GM11168 (cell line): ENCODE results near the gene JMJD4.

Experiments
- in situ Hi-C: fragments of 300-500 bp; cut with MboI; formaldehyde crosslinking; loops from one replicate; pipeline ENCODE4 v1.12.0; 2022; ENCODE audit warnings: low sequenced_read_pairs; ENCODE audit not compliant: unreplicated experiment

JMJD4 gene

DNA sequence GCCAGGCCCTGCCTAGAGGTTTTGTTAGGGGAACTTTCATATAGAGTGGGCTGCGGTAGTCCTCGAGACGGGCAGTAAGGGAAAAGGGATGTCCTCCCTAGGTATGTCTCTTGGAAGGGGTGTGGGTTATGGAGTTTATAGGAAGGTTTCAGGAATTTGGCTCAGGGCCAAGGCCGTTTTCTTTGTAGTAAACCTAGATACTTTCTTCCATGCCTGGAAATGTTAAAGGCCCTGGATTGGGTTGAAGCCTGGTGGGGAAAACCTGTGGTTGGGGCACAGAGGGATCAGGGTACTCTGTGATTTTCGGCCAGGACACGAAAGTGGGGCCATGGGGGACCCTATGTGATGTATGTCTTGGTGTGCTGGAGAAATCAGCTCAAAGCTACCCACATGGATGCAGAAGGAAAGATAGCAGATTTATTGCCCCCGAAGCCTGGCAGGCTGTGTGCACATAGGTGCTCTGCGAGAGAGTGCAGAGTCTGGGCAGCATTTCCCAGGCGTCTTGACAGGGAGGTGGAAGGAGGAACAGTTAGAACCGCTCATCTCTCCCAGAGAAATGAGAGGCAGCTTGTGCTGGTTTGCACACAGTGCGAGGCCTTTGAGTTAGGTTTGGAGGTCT lies 1.8 kb upstream of the JMJD4 start:
- in situ Hi-C loops: no loop called here

DNA sequence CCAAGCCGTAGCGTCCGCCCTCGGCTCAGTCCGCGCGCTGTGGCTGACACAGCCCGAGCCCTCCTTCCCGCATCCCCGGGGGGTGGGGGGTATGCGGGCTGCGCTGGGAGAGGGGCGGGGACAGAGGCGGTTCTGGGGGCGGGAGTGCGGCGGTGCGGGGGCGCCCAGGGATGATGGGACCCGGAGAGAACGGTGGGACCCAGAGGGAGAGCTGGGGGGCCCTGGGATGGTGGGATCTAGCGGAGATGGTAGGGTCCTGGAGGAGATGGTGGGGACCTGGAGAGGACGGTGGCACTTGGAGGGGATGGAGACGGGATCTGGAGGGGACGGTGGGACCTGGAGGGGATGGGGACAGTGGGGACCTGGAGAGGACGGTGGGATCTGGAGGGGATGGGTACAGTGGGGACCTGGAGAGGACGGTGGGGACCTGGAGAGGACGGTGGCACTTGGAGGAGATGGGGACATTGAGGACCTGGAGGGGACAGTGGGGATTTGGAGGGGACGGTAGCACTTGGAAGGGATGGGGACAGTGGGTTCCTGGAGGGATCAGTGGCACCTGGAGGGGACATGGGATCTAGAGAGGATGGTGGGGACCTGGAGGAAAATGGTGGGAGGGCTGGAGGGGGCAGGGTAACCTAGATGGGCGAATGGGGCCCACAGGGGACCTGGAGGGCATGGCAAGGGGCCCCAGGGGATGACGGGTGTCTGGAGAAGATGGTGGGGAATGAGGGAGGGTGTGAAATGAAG lies 610 bp upstream of the JMJD4 start:
- in situ Hi-C loops: no loop called here

DNA sequence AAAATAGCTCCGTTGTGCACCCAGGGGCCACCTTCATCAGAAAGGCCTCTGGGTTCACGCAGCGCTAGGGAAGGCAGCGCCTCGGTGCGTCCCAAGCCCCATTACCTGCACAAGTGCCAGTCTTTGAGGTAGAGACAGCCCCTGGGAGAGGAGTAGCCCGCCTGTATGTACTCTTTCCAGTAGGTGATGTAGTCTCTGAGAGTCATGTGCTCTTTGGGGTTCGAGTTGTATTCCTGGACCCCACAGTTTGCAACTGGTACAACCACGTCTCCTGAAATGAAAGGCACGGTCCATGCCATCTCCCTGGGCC lies 601 bp downstream of the JMJD4 start:
- in situ Hi-C loops: no loop called here

DNA sequence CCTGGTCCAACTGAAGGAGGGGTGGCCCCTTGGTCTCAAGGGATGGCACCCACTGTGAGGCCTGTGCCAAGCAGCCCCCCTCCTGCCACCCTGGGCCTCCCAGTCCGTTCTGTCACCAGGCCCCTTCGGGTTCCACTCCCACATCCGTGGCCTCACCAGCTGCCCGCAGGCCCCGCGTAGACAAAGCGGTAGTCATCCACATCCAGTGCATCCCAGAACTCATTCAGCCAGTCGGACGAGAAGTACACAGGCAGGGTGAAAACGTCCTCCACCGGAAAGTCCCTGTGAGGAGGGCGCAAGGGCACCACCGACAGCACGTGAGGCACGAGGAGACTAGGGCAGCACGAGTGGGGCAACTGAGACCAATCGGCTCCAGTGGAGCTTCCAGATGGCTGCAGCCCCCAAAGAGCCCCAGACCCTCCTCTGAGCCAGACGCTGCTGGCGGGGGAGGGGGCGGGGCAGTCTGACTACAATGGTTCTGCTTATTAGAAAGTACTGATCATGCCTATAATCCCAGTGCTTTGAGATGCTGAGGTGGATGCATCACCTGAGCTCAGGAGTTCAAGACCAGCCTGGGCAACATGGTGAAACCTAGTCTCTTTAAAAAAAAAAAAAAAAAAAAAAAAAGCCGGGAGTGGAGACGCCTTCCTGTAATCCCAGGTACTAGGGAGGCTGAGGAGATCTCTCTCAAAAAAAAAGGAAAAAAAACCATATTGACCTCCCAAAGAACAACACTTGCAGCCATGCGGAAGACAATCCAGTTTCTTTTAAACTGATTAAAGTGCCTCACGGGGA lies 1.2 kb downstream of the JMJD4 start:
- in situ Hi-C loops: no loop called here

DNA sequence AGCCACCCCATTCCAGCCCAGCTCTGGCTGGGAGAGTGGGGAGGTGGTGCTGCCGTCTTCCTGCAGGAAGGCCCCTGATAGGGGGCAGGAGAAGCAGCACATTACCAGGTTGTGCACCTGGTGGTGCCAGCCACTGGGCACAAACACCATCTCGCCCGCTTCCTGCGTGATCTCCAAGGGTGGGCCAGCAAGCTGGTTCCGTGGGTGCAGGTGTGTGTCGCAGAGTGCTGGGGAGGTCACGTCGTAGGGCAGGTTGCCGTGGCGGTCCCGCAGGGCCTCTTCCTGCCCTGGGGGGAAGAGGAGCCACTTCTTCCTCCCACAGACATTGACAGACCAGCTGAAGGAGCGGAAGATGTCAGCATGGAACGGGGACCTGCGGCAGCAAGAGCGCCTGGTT lies 1.8 kb downstream of the JMJD4 start:
- in situ Hi-C loops: no loop called here

DNA sequence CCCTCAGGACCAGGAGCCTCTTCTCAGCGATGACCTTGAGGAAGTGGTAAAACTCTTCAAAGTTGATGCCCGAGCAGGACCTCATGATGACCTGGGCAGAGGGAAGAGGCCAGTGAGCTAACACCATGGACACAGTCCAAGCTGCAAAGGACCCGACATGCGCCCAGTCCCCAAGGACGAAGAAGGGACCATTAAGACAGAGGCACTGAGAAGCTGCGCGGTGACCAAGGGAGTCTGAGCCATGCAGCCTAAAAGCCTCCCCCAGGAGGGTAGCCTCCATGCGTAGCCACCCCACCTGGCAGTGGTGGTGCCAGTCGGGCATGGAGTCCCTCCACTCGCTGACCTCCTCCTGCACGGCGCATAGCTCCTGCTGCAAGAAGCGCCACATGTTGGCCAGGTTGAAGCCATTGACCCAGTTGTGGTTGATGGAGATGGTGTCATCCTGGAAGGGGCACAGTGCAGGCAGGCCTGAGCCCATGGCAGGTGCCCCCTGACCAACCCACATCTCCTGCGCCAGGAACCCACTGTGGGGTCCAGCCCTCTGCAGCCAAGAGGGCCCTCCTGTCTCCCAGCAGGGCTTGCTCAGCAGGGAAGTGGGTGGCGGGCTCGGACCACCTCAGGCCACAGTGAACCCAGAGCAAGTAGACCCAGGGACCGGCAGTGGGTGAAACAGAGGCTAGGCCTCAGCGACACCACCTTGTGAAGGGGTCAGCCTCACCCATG lies 2.4 kb downstream of the JMJD4 start:
- in situ Hi-C loops: no loop called here

DNA sequence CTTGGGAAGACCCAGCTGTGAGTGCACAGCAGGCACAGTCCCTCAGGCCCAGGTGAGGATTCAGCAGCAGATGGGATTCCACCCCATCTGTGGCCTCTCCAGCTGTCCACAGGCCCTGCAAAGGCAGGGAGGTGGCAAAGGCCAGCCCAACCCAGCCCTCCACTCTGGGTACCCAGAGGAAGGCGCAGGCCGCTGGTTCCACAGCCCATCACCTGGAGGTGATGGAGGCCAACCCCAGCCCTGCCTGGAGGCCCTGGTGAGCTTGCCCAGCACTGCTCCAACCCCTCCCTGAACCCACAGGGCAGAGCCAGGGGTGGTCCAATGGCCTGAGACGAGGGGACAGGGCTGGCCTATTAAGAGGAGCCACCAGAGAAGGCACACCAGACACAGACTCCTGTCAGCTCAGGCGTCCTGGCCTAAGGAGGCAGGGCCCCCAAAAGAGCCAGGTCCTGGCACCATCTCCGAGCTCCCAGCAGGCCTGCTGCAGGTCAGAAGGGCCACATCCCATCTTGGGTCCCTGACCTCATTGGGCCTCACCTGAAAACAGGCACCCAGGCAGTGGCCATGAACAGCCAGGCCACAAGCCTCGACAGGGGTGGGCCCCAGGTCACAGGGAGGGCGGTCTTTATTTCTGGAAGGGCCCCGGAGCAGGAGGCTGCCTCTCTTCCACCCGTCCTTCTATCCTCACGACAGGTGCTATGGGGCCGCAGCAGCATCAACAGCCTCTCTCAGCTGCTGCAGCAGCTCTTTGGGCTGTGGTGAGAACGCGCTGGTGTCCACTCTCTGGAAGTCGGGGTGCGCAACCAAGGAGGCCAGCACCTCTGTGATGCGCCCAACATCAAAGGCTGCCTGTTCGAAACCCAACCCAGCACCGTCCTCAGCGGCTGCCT lies 3.2 kb downstream of the JMJD4 start:
- in situ Hi-C loops: no loop called here

DNA sequence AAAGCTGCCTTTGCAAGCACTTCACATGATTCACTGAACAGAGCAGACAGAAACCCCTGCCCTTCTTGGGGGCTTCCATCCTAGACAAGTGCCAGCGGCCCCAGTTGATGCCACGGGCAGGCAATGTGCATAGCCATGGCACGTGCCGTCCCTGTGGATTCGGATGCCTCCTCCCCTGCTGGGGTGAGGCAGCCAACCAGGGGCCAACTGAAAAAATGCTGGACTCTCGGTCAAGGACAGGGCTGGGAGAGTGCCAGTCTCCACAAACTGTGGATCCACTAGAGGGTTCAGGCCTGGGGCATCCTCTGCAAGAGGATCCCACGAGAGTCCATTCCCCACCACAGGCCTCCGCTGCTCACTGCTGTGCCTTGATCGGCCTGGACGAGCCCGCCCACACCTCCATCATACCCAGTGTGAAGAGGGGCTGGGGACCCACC lies 3.8 kb downstream of the JMJD4 start:
- in situ Hi-C loops: no loop called here

DNA sequence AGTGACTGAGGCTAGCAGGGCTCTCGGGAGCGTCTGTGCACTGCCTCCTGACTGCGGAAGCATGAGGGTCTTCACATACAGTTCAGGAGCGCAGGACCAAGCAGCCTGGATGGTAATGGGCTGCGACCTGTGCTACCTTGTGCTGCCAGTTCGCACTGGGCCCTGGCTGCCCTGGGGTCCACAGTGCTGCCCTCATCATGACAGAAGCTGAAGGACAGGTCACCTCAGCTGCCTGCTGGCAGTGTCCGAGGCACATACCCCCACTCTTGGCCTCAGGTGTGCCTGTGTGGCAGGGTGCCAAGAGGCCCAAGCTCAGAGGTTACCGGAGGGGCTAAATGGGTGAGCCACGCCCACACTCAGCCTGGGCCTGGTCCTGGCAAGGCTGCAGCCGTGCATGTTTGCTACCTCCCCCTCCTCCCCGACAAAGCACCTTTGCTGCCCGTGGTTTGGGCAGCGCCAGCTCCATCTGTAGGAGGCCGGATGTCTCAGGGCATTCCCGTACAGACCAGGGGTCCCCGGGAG lies 4.4 kb downstream of the JMJD4 start:
- in situ Hi-C loops: no loop called here

DNA sequence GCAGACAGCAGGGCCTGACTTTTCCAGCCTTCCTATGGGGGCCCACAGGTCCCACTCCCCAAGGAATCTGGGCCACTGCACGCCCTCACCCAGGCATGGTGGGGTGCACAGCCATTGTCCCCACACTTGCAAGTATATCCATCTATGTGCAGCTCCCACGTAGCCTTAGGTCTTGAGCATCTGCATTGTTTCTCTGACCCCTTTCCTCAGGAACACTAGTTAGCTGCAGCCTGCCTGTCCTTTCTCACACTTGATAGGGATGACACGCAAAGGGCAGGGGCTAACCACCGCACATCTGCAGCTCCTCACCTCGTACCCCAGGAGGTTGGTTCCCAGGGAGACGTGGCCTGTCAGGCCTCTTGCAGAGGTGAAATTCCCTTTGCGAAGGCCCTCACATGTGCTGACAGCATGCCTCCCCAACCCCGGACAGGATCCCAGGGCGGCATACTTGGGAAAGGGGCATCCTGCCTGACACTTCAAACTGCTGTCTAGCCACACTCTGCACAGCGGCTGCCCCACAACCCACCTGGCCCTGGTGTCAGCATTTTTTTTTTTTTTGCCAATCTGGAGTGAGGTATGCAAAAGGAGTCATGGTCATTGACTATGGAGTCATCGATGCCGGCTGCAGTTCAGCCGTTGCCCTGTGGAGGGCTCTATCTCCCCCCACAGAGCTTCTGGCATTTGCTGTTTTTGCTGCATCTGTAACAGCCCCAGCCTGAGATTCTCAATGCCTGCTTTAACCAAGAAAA lies 5.0 kb downstream of the JMJD4 start:
- in situ Hi-C loops: no loop called here

DNA sequence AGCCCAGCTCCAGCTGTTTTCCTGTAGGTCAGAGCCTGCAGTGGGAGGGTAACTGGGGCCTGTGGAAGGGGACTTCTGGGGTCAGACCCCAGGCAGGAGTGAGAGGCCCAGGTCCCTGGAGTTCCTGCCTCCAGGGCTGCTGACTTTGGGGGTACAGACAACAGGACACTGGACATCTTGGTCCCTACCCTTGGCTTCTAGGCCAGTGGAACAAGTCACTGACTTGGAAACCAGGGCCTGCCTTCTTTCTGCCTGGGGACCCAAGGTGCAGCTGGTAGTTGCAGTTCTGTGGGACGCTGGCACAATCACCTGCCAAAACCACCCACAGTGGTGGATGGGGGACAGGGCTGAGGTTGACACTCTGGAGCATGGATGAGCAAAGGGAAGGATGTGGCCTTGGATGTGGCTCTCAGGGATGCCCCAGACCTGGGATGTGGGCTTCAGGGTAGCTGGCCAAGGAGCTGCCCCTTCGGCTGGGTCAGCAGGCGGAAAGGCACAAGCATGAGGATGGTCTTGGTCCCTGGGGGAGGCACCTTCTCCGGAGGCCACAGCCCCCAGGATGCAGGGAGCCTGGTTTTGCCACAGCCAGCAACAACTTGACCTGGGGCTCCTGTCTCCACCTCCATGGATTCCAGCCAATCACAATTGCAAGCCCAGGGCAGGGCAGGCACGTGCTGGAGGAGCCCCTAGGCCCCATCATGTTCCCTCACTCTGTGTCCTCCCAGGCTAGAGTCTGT lies 5.8 kb downstream of the JMJD4 start:
- in situ Hi-C loops: no loop called here

DNA sequence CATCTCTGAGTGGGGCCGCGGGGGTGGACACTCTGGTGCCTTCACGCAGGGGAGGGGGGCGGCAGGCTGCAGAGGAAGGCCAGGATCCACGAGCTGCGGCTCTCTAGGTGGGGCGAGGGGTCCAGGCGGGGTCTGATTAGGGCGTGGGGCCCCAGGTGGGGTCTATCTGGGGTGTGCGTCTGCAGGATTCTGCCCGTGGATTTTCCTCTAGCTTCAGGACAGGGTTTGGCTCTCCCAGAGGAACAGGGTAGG lies 6.3 kb downstream of the JMJD4 start:
- in situ Hi-C loops: no loop called here

DNA sequence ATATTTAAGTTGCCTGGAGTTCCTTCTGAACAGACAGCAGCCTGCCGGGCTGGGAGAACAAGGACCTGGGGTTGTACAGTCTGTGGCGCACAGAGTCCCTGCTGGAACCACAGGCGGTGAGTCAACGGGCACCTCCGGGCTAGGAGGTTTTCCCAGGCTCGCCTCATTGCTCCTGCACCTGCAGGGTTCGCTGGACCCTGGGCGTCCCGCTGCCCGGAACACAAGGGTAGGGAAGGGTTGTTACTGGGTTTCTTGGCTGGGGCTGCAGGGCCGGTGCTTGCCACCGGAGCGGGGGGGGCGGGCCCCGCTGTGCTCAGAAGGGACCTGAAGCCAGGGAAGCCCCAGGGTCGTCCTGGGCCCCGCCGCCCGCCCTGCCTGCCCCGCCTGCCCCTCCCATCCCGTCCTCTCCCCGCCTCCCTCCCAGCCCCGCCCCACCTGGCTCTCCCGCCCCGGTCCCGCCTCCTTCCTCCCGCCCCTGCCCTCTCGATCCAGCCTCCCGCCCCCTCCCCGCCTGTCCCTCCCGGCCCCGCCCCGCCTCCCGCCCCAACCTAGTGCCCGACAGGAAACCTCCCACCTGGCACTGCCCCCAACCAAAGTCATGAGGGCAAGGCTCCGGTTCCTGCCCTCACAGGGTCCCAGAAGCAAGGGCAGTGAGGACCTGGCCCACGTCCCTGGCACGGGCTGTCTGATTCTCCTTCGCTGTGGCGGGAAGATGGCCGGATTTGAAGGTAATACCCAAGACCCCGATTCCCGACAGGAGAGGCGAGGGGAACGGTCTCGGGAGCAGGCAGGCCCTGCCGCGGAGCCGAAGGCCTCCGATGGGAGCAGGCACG lies 6.8 kb downstream of the JMJD4 start:
- in situ Hi-C loops: no loop called here

DNA sequence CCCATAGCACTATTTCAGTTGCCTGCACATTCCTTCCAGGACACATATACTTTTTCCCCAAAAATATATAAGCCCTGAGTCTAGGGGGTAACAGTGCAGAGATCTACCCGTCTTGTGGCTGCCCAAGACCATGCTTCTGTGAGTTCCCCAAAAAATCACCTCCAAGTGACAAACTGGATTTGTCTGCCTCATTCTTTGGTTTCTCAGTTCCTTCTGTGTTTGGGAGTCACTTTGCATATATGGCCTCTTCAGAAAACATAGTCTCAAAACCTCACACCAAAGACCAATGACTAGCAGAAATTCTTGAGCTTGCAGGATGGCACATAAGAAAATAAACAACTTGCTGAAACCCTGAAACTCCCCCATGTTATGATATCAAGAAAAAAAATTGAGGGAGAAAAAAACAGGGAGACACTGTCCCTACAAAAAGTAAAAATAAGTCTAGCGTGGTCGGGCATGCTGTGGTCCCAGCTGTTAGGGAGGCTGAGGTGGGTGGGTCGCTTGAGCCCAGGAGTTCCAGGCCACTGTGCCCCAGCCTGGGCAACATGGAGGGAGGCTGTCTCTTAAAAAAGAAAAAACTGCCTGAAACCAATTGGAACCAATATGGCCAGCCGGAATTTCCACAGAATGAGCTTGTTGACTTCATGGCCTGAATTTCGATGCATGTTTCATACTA lies 8.0 kb downstream of the JMJD4 start:
- in situ Hi-C loops: no loop called here

DNA sequence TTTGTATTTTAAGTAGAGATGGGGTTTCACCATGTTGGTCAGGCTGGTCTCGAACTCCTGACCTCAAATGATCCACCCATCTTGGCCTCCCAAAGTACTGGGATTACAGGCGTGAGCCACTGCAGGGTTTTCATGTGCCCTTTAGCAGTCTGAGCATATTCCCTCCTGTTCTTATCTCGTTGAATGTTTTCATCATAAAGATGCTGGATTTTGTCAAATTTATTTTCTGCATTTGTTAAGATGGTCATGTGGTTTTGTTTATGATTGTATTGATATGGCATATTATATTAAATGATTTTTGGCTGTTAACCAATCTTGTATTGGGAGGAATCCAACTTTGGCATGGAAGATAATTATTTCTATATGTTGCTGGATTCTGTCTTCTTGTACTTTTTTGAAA lies 8.8 kb downstream of the JMJD4 start:
- in situ Hi-C loops: no loop called here

DNA sequence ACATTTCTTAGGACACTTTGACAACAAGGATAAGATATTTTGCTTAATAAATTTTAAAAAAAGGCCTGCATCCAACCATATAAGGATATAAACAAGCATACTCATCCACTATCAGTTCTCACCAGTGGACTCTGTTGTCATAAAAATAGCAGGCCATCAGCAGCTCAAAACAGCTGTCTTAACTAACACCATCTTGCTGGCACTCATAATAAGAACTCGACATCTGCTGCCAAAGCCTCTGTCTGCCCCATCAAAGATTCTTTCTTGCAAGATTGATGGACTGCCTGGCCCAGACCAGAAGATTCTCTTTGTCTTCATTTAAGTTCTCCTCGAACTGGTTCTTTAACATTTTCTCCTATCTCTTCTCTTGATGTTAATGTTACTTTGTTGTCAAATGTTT lies 10.1 kb downstream of the JMJD4 start:
- in situ Hi-C loops: no loop called here

DNA sequence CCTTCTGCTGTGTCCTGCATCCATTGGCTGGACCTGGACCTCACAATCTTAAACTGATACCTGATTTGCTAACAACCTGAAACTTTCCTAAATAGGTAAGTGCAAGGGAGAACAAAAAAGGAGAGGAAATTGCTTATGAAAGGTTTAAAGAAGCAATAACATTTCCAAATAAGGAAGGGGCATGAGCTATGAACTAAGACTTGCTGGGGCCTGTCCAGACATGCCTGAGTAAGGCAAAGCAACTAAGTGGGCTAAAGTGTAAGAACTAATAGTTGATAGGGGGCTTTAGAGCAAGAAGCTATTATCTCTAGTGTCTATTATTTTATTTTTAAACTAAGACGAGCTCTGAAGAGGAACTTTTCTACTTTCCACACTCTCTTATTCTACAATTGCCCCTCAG lies 11.6 kb downstream of the JMJD4 start:
- in situ Hi-C loops: no loop called here
